Skeletal muscle tissue (tissue), 4 donors: ENCODE measurements around the gene KIF2C. TPM values are rescaled to one million over a fixed set of nuclear protein-coding genes. Genes with fewer than 3 reads are reported as not detected.
A peak's percentile ranks its signal among the peaks of the same experiment; 100 is the strongest.

Source experiments
- H3K27ac ChIP-seq: one replicate; pipeline ENCODE4 v1.7.0; 2013; ENCODE audit warnings: mild to moderate bottlenecking, low read depth, low read length, inconsistent platforms
- H3K27me3 ChIP-seq, 3 donors: one replicate each; pipeline ENCODE4 v1.7.0; 2013; ENCODE audit warnings: low read length in 3 of 3; ENCODE audit not compliant: control insufficient read depth in 3 of 3, insufficient read depth in 3 of 3
- H3K36me3 ChIP-seq, 3 donors: one replicate each; pipeline ENCODE4 v1.7.0; 2013; ENCODE audit warnings: low read length in 3 of 3; ENCODE audit not compliant: control insufficient read depth in 3 of 3, insufficient read depth in 3 of 3
- H3K4me1 ChIP-seq, 3 donors: one replicate each; pipeline ENCODE4 v1.7.0; 2013; ENCODE audit warnings: low read length in 3 of 3, mild to moderate bottlenecking in 3 of 3; ENCODE audit not compliant: control insufficient read depth in 3 of 3, insufficient read depth in 3 of 3
- H3K4me3 ChIP-seq, 3 donors: one replicate each; pipeline ENCODE4 v1.7.0; 2013; ENCODE audit warnings: low read length in 3 of 3
- H3K9ac ChIP-seq, 3 donors: one replicate each; pipeline ENCODE4 v1.7.0; 2013; ENCODE audit warnings: low read length in 3 of 3, mild to moderate bottlenecking in 3 of 3, moderate library complexity in 2 of 3, low read depth in 1 of 3
- H3K9me3 ChIP-seq, 3 donors: one replicate each; pipeline ENCODE4 v1.7.0; 2013; ENCODE audit warnings: low read length in 3 of 3; ENCODE audit not compliant: control insufficient read depth in 3 of 3
- total RNA-seq: library from RNA; depleted of rRNA; stranded (reverse); fragments of >200 nt; gene quantifications from one replicate; pipeline ENCODE4 v1.2.3, GENCODE V29; 2014
- donor health status: Osteomylitis.

KIF2C gene
- total RNA-seq, 1 donor from 2014 or later = 4.7 TPM

DNA sequence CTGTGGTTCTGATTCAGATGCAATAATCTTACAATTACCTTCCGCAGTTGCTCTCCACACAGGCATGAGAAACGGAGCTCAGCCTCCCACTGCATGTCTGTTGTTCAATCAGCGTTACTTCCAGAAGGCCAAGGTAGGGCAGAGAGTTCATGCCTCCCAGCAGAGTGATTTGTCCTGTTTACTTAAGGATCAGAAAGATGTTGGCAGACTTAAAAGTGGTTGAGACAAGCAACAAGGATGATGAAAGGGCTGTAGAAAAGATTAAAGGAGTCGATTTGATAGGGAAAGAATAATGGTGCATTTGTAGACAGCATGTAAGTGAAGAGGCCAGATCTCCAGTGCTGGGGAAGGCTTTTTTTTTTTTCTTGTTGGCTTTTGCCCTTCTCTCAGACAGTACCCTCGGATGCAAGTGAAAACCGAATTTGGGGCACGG lies 38.5 kb upstream of the KIF2C start:
- Histone ChIP-seq H3K9ac (no peak overlapping the region), H3K27ac (no peak overlapping the region), H3K36me3 (no peaks in the 10 kb centered on the region), H3K27me3 (no peaks in the 10 kb centered on the region), H3K9me3 (no peaks in the 10 kb centered on the region), H3K4me3 (no peak overlapping the region), H3K4me1 (no peaks in the 10 kb centered on the region)

DNA sequence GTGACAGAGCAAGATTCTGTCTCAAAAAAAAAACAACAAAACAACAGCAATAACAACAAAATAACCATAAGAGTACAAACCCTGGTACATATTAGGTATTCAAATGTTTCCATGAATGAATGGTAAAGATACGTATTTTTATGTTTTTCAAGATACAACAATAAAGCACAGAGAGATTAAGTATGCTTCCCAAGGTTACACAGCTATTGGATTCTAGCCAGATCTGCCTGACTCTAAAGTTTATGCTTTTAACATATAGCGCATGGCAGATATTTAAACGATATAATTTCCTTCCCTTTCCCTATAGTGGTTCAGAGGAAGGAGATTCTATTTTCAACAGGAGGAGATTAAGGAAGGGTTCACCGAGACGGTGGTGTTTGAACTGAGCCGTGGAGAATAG lies 34.2 kb upstream of the KIF2C start:
- peaks cover 0 to 4% (median 0%) of the 10 kb centered on the region in 3 donors for H3K4me1 ChIP-seq
- no peak overlapping the region for H3K9ac ChIP-seq
- H3K4me3 ChIP-seq = no peak overlapping the region
- no peaks in the 10 kb centered on the region for H3K27me3 ChIP-seq
- no peak overlapping the region for H3K27ac ChIP-seq
- no peaks in the 10 kb centered on the region for H3K36me3 ChIP-seq
- no peaks in the 10 kb centered on the region for H3K9me3 ChIP-seq

DNA sequence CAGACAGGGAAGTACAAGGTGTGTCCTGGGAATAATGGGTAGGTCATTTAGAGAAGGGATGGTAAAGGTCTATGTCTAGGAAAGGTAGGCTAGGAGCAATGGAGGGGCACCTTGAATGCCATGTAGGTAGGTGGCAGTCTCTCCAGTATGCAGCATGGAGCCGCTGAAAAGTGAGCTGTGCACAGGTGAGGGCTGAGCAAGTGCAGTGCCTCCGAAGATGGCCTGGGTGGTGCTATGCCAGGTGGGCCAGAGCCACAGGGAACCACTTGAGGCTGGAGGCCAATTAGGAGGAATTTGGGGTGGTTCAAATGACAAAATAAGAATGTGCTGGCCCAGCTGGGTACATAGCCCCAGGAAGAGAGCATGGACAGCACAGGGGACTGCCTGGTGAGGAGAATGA lies 33.7 kb upstream of the KIF2C start:
- no peaks in the 10 kb centered on the region for H3K36me3 ChIP-seq
- H3K9me3 ChIP-seq = no peaks in the 10 kb centered on the region
- H3K27ac ChIP-seq = no peak overlapping the region
- peaks cover 0 to 4% (median 0%) of the 10 kb centered on the region in 3 donors for H3K4me1 ChIP-seq
- no peak overlapping the region for H3K4me3 ChIP-seq
- no peak overlapping the region for H3K9ac ChIP-seq
- no peaks in the 10 kb centered on the region for H3K27me3 ChIP-seq

DNA sequence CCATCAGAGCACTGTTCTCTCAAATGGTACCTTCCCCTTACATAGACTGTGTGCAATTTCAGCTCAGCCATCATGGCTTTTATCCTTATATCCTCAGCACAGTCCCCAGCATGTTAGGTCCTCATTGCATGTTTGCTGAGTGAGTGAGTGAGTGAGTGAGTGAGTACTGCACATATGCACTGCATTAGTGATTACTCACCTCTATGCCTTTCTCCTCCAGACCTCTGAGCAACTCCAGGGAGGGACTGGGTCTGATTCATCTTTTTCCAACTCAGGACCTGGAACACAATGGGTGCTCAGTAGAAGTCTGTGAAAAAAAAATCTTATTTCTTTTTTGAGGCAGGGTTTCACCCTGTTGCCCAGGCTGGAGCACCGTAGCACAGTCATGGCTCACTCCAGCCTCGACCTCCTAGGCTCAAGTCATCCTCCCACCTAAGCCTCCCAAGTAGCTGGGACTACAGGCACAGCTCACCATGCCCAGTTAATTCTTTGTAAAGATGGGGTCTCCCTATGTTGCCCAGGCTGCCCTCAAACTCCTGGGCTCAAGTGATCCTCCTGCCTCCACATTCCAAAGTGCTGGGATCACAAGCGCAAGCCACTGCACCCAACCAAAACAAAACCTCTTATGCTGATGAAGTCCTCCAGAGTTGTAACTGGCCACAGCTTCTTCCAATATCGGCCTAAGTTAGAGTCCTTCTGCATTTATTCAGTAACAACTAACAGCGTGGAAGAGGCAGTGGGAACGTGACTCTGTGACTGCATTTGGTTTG lies 32.3 kb upstream of the KIF2C start:
- no peaks in the 10 kb centered on the region for H3K36me3 ChIP-seq
- H3K4me3 ChIP-seq = no peak overlapping the region
- H3K27me3 ChIP-seq = no peaks in the 10 kb centered on the region
- no peak overlapping the region for H3K27ac ChIP-seq
- H3K9me3 ChIP-seq = no peaks in the 10 kb centered on the region
- H3K4me1 ChIP-seq = peaks cover 0 to 4% (median 0%) of the 10 kb centered on the region in 3 donors
- H3K9ac ChIP-seq = no peak overlapping the region

DNA sequence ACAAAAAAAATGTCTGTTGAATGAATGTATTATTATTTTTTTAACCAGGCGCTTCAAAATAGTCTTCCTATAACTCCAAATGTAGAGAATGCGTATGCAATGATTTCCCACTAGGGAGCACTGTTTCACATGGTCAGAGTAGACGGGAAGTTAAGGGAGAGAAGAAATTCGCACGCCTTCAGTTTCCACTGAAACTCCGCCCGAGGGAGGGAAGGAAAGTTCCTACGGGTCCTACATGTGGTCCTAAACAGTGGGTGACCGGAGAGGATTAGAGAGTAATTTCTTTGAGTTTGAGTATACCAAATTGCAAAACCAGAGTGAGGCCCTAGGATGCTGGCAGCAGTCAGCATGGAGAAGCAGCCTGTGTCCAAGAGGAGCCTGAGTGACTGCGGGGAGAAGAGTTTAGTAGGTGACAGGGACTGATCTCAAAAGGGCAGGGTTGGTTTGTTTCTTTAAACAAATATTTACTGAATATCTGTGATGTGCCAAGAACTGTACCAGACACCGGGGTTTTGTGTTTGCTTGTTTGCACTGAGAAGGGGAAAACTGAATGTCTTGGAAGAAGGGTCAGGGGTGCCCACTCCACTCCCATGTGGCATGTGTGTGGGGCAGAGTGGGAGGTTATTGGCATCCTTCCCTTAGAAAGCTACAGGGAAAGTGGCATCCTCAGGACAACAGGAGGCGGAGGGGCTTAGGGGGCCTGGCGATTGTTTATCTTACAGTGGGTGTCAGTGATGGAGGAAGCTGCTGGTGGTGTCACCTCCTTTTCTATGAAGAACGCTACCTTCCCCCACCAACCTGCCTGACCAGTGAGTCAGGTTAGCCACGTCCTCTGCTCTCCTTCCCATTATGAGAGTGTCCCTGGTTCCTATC lies 31.4 kb upstream of the KIF2C start:
- Histone ChIP-seq H3K27me3 (no peaks in the 10 kb centered on the region), H3K4me3 (no peak overlapping the region), H3K4me1 (peaks cover 0 to 6% (median 0%) of the 10 kb centered on the region in 3 donors), H3K27ac (no peak overlapping the region), H3K36me3 (no peaks in the 10 kb centered on the region), H3K9ac (no peak overlapping the region), H3K9me3 (no peaks in the 10 kb centered on the region)

DNA sequence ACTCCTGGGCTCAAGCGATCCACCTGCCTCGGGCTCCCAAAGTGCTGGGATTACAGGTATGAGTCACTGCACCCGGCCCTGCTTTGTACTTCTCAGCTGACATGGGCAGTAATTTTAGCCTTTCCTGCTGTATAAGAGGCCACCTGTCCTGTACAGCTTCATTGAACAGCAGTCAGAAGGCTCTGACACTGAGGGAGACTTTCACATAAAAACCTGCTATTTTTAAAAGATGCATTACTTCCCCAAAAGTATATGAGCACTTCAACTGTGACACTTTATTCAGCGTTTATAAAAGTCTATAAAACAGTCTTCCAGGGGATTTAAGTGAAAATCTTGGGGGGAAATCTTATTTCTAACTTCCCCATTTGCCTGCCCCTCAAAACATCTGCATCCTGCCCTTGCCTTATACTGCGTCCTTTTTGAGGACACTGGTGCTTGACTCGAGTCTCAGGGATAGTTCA lies 26.3 kb upstream of the KIF2C start:
- Histone ChIP-seq H3K36me3 (no peaks in the 10 kb centered on the region), H3K9me3 (no peaks in the 10 kb centered on the region), H3K27me3 (no peaks in the 10 kb centered on the region), H3K27ac (no peak overlapping the region), H3K4me3 (no peak overlapping the region), H3K4me1 (peaks cover 2 to 9% (median 3%) of the 10 kb centered on the region in 3 donors), H3K9ac (peak overlapping the region in 1 of 3 donors; percentile 14)

DNA sequence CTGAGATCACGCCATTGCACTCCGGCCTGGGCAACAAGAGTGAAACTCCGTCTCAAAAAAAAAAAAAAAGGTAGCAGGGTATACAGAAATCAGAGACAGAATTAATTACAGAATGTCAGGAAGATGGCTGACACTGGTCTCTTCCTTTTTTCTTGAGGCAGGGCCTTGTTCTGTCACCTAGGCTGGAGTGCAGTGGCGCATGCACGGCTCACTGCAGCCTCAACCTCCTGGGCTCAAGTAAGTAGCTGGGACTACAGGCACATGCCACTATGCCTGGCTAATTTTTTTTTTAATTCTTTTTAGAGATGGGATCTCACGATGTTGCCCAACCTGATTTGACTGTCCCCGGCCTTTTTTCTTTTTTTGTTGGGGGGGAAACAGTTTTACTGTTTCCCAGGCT lies 25.1 kb upstream of the KIF2C start:
- no peak overlapping the region for H3K4me3 ChIP-seq
- no peaks in the 10 kb centered on the region for H3K36me3 ChIP-seq
- peaks cover 2 to 8% (median 3%) of the 10 kb centered on the region in 3 donors for H3K4me1 ChIP-seq
- H3K9me3 ChIP-seq = no peaks in the 10 kb centered on the region
- no peaks in the 10 kb centered on the region for H3K27me3 ChIP-seq
- no peak overlapping the region for H3K27ac ChIP-seq
- H3K9ac ChIP-seq = peak overlapping the region in 1 of 3 donors; percentile 58

DNA sequence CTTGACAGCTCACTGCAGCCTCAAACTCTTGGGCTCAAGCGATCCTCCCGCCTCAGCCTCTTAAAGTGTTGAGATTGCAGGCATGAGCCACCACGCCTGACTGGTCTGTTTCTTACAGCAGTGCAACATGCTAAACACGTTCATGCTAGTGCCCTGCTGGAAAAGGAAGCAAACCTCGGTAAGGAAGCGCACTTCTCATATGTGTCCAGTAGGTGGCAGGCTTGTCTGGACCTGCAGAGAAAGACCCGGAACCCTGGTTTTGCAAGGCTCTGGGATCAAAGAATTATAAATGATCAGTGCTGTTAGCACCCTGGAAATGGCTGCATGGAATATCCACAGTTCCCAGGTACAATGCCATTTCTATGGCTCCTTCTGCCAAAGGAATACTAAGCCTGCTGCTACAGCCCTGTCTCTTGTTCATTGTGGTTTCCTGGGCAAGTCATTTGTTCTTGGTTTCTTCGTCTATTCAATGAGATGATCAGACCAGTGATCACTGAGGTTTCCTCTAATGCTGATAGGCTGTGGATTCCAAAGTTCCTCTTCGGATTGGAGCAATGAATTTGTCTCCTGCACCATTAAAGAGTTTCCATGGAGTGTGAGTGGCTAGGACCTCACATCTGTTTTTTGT lies 24.6 kb upstream of the KIF2C start:
- Histone ChIP-seq H3K27ac (no peak overlapping the region), H3K36me3 (no peaks in the 10 kb centered on the region), H3K9ac (peak overlapping the region in 2 of 3 donors; percentile 5 to 58), H3K9me3 (no peaks in the 10 kb centered on the region), H3K4me1 (peaks cover 2 to 8% (median 3%) of the 10 kb centered on the region in 3 donors), H3K4me3 (no peak overlapping the region), H3K27me3 (no peaks in the 10 kb centered on the region)

DNA sequence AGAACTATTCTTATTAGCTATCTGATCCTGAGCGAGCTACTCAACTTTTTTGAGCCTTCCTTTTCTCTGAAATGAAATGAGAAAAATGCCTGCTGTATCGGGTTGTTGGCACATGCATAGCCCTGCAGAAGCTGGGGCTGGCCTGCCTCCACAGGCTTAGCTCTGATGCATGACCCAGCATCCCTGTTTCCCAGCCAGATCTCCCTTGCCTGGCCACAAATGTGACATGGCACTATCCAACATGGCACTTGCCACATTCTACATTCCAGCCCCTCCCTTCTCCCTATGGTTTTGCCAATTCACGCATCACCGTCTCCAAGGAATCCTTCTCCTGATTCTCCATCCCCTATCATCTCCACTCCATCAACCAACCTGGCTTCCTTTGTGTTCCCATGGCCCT lies 22.5 kb upstream of the KIF2C start:
- Histone ChIP-seq H3K4me3 (no peak overlapping the region), H3K27ac (no peak overlapping the region), H3K9ac (no peak overlapping the region), H3K9me3 (no peaks in the 10 kb centered on the region), H3K36me3 (no peaks in the 10 kb centered on the region), H3K27me3 (no peaks in the 10 kb centered on the region), H3K4me1 (peaks cover 2 to 8% (median 3%) of the 10 kb centered on the region in 3 donors)
